Ovary (tissue), 3 donors: Measurements from ENCODE around the gene SLC22A13.

Experiments used
- CTCF ChIP-seq, 3 donors: fragments of 450-650 bp in 2 of 3; fragments of 200-600 bp in 1 of 3; IDR thresholded peaks; one replicate each; pipeline versions ENCODE4 v1.5.1 to v1.8.0; 2016 to 2022; ENCODE audit warnings: antibody characterized with exemption in 3 of 3, mild to moderate bottlenecking in 1 of 3
- EP300 ChIP-seq: sonication (generic); formaldehyde crosslinking; IDR thresholded peaks from one replicate; pipeline ENCODE4 v1.6.1; 2017; ENCODE audit warnings: antibody characterized with exemption
- POLR2A ChIP-seq: fragments of 450-650 bp; IDR thresholded peaks from one replicate; pipeline ENCODE4 v1.6.1; 2017; ENCODE audit warnings: antibody characterized with exemption, mild to moderate bottlenecking, moderate library complexity
- donor health status: DM: no; HTN: no; CAD: no.

- TF ChIP-seq POLR2A (no peak), CTCF (IDR thresholded peaks at IDR 0.05) (no peak), EP300 (no peak)
Measured at GRCh38 chr3:38226273-38226672, 39.3 kb upstream of the SLC22A13 start.
